ENCODE data around the gene MTPN.

MTPN gene, protein sequence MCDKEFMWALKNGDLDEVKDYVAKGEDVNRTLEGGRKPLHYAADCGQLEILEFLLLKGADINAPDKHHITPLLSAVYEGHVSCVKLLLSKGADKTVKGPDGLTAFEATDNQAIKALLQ

DNA sequence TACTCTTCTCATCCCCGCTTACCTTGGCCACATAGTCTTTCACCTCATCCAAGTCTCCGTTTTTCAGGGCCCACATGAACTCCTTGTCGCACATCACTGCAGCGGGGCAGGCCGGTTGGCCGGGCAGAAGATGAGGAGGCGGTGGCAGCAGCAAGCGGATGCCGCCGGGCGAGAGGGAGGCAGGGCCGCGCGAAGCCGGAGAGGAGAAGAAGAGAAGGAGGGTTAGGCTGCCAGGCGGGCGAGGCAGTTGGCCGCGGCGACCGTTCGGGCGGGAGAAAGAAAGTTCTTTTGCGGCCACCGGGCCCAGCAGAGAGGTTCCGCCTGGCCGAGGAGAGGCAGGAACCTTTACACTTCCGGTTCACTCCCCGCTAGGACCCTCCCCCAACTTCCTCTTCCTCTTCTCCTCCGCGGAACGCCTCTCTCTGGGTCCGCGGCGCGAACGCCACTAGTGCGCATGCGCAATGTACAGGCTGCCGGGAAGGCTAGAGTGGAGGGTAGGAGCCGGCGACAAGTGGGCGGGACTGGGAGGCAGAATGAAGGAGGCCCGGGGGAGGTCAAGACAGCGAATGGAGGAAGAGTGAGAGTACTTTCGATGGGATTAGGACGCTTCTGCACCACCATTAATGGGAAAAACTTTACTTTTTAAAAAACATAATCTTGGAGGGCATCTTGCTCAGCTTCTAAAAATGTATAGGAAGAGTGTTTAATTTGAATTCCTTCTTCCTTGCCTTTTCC is at the start of gene MTPN:
MTPN (minus strand) TSS at position 353 of the 735 bp plus-strand sequence; CDS start at position 94, 259 bp downstream.
- peak; percentile 93 to 96 for DNase-seq (ENCODE audit: low read depth in 2 of 2)

DNA sequence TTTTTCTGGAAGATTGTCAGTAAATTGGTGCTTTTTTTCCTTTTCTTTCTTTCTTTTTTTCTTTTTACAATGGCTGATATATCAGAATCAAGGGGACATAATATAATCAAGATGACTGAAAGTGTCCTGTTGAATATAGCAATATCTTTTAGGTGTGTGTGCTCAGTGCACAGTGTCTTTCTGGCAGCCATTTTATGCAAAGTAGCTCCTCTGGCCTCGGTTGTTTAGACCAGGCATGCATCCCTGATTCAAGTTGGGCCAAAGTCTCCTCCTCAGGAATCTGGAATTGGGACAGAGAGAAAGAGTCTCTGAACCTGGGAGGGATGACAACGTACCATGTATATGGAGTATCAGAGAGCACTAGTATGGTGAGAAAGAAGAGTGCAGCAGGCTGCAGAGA is 49.0 kb upstream of the MTPN start:
- DNase-seq (ENCODE audit: low read depth in 2 of 2): no peak

- DNase-seq (ENCODE audit: low read depth in 2 of 2): no peak
Observed at GRCh38 chr7:136023134-136023869, 46.1 kb upstream of the MTPN start.

DNA sequence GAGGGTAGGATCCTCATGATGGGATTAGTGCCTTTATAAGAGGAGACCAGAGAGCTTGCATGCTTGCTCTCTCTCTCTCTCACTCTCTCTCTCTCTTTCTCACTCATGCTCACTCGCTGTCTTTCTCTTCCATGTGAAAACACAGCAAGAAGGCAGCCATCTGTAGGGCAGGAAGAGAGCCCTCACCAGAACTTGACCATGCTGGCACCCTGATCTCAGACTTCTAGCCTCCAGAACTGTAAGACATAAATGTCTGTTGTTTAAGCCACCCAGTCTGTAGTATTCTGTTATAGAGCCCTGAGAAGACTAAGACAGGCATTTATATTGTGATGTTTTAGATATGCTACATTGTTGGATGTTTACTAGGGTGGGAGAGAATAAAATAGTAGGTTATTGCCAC is 43.4 kb upstream of the MTPN start:
- no peak for DNase-seq (ENCODE audit: low read depth in 2 of 2)

DNA sequence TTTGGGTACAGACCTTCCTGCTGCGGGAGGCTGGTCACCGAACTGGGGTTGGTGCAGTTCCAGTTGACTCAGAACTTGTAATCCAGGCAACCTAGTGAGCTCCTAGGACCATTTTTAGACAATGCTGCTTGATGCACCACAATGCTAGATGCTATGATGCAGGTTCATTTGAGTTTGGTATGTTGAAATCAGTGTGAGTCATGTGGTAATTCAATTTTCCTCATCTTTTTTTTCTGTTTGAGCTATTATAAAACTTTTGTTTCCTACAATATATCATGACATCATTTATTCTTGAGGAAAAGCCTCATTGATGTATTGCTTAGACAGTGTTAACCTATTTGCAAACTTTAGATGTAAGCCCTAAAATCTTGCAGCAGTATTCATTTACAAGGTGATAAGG is 40.9 kb upstream of the MTPN start:
- no peak for DNase-seq (ENCODE audit: low read depth in 2 of 2)

GRCh38 chr7:136016649-136017395 is 39.7 kb upstream of the MTPN start:
- no peak for DNase-seq (ENCODE audit: low read depth in 2 of 2)

DNA sequence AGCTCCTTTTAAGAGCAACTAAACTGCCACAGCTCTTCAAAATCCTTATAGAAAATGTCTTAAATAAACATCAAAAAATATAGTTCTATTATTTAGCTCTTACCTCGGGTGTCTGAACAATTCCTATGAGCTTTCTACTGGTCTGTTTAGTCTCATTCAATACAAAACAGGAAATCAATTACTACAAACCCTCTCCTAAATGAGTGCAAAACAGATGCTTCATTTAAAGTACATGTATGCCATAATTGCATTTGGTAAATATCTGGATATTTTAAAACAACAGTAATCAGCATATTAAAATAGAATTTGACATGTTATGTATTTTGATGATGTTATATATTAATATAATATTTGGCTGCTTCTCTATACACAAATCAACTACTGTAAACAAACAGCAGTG is 38.5 kb upstream of the MTPN start:
- no peak for DNase-seq (ENCODE audit: low read depth in 2 of 2)

DNA sequence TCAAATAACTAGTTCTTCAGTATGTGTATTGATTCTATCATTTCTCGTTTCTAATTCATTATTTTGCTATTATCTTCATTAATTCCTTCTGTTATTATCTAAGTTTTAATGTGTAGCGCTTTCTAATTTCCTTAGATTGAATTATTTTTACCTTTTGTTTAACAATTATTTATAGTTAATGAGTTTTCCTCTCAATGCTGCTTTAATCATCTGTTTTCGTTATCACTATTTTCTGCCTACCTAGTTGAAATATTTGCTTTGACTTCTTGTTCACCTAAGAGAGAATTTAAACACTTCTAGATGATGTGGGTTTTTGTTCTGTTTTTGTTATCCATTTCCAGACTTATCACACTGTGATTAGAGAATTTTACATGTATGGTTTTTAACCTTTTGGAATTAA is 37.5 kb upstream of the MTPN start:
- no peak for DNase-seq (ENCODE audit: low read depth in 2 of 2)

DNA sequence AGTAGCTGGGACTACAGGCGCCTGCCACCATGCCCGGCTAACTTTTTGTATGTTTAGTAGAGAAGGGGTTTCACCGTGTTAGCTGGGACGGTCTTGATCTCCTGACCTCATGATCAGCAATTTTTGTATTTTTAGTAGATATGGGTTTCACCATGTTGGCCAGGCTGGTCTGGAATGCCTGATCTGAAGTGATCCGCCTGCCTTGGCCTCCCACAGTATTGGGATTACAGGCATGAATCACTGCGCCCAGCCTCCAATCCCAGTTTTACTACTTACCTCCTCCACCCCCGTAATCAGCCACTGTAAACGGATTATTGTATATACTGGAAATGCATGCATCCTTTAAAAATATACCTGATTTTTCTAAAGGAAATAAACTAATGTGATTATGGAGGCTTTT is 35.1 kb upstream of the MTPN start:
- DNase-seq (ENCODE audit: low read depth in 2 of 2): no peak

DNA sequence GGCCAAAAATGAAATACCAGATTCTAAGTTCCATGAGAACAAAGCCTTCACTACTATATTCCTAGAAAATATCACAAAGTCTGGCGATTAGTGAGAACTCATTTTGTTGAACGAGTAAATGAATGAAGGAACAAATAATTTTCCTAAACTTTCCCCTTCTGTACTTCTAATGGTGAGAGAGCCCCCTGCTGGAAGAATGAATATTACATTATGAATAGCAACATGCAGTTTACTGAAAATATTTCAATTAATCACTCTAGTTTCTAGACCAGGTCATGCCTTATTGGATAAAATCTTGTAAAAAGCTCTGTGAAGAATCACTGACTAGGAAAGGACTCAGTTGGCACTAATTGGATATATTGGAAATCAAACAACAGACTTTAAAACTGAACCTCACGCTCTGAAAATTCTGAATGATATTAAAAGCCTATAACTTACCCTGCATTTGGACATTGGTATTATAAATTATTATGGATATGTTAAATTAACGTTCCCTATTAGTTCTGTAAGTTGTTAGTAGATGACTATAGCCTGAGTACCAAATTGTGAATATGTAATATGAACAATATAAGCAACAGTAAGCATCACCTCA is 32.4 kb upstream of the MTPN start:
- no peak for DNase-seq (ENCODE audit: low read depth in 2 of 2)

DNA sequence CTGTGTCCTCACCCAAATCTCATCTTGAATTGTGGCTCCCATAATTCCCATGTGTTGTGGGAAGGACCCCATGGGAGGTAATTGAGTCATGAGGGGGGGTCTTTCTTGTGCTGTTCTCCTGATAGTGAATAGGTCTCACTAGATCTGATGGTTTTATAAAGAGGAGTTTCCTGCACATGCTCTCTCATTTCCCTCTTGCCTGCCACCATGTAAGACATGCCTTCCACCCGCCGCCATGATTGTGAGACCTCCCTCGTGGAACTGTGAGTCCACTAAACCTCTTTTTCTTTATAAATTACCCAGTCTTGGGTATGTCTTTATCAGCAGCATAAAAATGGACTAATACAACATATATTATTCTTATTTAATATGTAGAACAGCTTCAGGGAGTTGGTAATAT is 29.0 kb upstream of the MTPN start:
- DNase-seq (ENCODE audit: low read depth in 2 of 2): no peak

DNA sequence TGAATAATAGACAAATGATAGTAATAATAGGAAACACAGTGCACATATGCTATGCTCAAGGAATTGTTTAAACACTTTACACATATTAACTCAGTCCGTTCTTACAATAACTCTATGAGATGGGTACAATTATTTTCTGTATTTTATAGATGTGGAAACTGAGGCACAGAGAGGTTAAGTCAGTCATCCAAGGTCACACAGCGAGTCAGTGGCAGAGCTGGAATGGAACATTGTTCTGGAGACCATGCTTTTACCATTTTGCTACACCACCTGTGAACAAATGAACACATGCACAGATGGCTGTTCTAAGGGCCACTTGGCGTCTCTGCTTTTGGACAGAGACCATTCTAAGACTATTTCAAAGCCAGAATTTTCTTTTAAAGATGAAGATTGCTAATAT is 26.9 kb upstream of the MTPN start:
- no peak for DNase-seq (ENCODE audit: low read depth in 2 of 2)

DNA sequence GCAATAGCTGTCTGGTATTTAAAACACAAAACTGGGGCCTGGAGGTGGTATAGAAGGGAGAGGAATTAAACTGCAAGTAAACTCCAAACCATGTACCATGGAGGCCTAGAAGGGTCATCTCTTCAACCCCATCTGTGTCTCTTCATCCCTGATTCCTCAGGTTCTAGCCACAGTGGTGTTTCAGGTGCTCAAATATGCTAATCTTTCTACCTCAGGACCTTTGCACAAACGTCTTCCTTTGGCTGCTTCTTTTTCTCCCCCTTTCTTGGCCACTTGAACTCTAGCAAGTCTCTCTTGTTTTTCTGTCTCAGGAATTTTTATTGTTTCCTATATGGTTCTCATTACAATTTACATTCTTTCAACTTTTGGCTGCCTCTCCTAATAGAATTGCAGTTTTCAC is 25.6 kb upstream of the MTPN start:
- no peak for DNase-seq (ENCODE audit: low read depth in 2 of 2)

GRCh38 chr7:136000288-136000913 is 23.2 kb upstream of the MTPN start:
- no peak for DNase-seq (ENCODE audit: low read depth in 2 of 2)

GRCh38 chr7:135998081-135998480 is 20.9 kb upstream of the MTPN start:
- DNase-seq (ENCODE audit: low read depth in 2 of 2): no peak

- DNase-seq (ENCODE audit: low read depth in 2 of 2): no peak
Observed at GRCh38 chr7:135995748-135996147, 18.6 kb upstream of the MTPN start.

GRCh38 chr7:135994466-135995205 is 17.5 kb upstream of the MTPN start:
- DNase-seq (ENCODE audit: low read depth in 2 of 2): no peak

DNA sequence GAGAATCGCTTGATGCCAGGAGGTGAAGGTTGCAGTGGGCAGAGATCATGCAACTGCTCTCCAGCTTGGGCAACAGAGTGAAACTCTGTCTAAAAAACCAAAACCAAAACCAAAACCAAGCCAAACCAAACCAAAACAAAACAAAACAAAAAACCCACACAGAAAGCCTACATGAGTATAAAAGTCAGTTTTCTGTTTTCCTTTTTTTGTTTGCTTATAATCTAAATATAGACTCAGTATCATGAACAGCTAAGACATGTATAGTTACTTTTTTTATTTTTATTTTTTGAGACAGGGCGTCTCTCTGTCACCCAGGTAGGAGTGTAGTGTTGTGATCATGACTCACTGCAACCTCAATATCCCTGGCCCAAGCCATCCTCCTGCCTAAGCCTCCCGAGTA is 16.8 kb upstream of the MTPN start:
- no peak for DNase-seq (ENCODE audit: low read depth in 2 of 2)

GRCh38 chr7:135991906-135992305 is 14.7 kb upstream of the MTPN start:
- DNase-seq (ENCODE audit: low read depth in 2 of 2): no peak

GRCh38 chr7:135991322-135991721 is 14.2 kb upstream of the MTPN start:
- no peak for DNase-seq (ENCODE audit: low read depth in 2 of 2)

DNA sequence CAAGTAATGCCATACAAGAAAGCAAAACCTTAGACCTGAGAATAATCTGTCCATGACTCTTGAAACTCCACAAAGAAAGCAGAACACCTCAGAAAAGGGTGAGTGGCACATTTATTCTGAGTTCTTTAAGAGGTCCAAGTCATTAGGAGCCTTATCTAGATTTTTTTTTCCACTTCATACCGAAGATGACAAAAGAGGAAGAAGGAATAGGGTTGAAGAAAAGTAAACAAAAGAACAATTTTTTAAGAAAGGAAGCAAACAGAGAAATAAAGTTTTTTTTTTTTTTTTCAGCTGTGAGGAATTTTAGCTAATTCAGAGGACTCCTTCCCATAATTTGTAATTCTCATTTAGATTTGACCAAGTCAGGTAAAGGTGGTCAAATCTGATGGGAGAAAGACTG is 13.1 kb upstream of the MTPN start:
- no peak for DNase-seq (ENCODE audit: low read depth in 2 of 2)
